Glutamatergic neuron (in vitro differentiated cells): ENCODE measurements around the gene COX18. TPM values are rescaled to one million over a fixed set of nuclear protein-coding genes. Genes with fewer than 3 reads are reported as not detected.
A peak's percentile ranks its signal among the peaks of the same experiment; 100 is the strongest.

Experiments
- DNase-seq: peaks from one replicate; pipeline ENCODE4 v3.0.0; 2022
- H3K27ac Mint-ChIP-seq: one replicate; pipeline ENCODE4 v1.8.0; 2020; ENCODE audit warnings: mild to moderate bottlenecking, mixed read lengths, inconsistent platforms; ENCODE audit not compliant: unreplicated experiment
- H3K27me3 Mint-ChIP-seq: one replicate; pipeline ENCODE4 v1.8.0; 2020; ENCODE audit warnings: mild to moderate bottlenecking, moderate library complexity, mixed read lengths, inconsistent platforms; ENCODE audit not compliant: unreplicated experiment
- H3K36me3 Mint-ChIP-seq: one replicate; pipeline ENCODE4 v1.8.0; 2020; ENCODE audit warnings: mild to moderate bottlenecking, mixed read lengths, inconsistent platforms; ENCODE audit not compliant: unreplicated experiment
- H3K4me1 Mint-ChIP-seq: one replicate; pipeline ENCODE4 v1.8.0; 2020; ENCODE audit warnings: mild to moderate bottlenecking, low read depth, mixed read lengths, inconsistent platforms; ENCODE audit not compliant: unreplicated experiment
- H3K4me3 Mint-ChIP-seq: one replicate; pipeline ENCODE4 v1.8.0; 2020; ENCODE audit warnings: mild to moderate bottlenecking, mixed read lengths, inconsistent platforms; ENCODE audit not compliant: unreplicated experiment
- H3K9me3 Mint-ChIP-seq: one replicate; pipeline ENCODE4 v1.8.0; 2020; ENCODE audit warnings: mild to moderate bottlenecking, moderate library complexity, mixed read lengths, inconsistent platforms; ENCODE audit not compliant: unreplicated experiment
- long read RNA-seq: library from polyadenylated mRNA; unstranded; transcript quantifications from one replicate; pipeline ENCODE4 v2.0.0, GENCODE V29; 2020; ENCODE audit not compliant: unreplicated experiment
- total RNA-seq: library from RNA; stranded (reverse); fragmentation: NEBNext Ultra II Directional; extraction: Animal tissue kit (Norgen Biotek cat#: 25700); gene quantifications from one replicate; pipeline ENCODE4 v1.2.1, GENCODE V29; 2021; ENCODE audit not compliant: unreplicated experiment
- TF ChIP-seq, protein P1 (sequence below): fragments of 200-600 bp; sonication (generic); IDR thresholded peaks from one replicate; pipeline ENCODE4 v1.5.0; 2021; ENCODE audit not compliant: partially characterized antibody, unreplicated experiment

Gene COX18, protein sequence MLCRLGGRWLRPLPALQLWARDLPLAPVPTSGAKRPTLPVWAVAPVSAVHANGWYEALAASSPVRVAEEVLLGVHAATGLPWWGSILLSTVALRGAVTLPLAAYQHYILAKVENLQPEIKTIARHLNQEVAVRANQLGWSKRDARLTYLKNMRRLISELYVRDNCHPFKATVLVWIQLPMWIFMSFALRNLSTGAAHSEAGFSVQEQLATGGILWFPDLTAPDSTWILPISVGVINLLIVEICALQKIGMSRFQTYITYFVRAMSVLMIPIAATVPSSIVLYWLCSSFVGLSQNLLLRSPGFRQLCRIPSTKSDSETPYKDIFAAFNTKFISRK
- 20.2 TPM for total RNA-seq
- long read RNA-seq, partial matches to known transcripts: 1 of 2 reads
- long read RNA-seq, other reads (novel, unspliced or antisense): 1 of 2 reads

DNA sequence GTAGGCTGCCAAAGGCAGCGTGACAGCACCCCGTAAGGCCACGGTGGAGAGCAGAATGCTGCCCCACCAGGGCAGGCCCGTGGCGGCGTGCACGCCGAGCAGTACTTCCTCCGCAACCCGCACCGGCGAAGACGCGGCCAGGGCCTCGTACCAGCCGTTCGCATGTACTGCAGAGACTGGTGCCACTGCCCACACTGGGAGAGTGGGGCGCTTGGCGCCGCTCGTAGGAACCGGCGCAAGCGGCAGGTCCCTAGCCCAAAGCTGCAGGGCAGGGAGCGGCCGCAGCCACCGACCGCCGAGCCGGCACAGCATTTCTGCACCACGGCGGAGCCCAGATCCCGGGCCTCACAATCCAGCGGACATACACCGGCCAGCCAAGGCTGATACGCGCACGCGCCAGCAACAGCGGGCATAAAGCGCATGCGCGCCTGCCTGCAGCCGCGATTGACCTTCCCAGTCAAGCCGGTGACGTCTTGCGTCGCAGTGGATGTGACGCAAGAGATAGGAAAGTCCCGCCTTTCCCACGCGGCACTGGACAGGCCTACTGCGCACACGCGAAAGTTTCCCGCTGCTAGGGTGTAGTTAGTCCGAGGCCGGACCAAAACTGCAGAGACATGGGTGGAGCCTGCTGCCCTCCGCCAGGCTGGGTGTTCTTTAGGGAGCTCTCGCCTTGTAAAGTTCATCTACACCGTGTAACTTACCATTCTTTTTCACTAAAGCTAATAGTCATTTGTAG lies at the start of gene COX18:
Gene COX18, minus strand, starts transcription at position 379 of the 736 bp plus-strand sequence. Its CDS starts 67 bp downstream, at position 312.
- H3K27me3 Mint-ChIP-seq: peaks cover 3% of the 10 kb centered on the region
- TF ChIP-seq, protein P1, sequence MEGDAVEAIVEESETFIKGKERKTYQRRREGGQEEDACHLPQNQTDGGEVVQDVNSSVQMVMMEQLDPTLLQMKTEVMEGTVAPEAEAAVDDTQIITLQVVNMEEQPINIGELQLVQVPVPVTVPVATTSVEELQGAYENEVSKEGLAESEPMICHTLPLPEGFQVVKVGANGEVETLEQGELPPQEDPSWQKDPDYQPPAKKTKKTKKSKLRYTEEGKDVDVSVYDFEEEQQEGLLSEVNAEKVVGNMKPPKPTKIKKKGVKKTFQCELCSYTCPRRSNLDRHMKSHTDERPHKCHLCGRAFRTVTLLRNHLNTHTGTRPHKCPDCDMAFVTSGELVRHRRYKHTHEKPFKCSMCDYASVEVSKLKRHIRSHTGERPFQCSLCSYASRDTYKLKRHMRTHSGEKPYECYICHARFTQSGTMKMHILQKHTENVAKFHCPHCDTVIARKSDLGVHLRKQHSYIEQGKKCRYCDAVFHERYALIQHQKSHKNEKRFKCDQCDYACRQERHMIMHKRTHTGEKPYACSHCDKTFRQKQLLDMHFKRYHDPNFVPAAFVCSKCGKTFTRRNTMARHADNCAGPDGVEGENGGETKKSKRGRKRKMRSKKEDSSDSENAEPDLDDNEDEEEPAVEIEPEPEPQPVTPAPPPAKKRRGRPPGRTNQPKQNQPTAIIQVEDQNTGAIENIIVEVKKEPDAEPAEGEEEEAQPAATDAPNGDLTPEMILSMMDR: no peak
- peak within 1 kb of the TSS; percentile 99 for H3K27ac Mint-ChIP-seq
- peak; percentile 97 for DNase-seq
- peaks cover 12% of the 10 kb centered on the region for H3K4me1 Mint-ChIP-seq
- H3K4me3 Mint-ChIP-seq: peak within 1 kb of the TSS; percentile 98
- no peaks in the 10 kb centered on the region for H3K36me3 Mint-ChIP-seq
- peaks cover 7% of the 10 kb centered on the region for H3K9me3 Mint-ChIP-seq

DNA sequence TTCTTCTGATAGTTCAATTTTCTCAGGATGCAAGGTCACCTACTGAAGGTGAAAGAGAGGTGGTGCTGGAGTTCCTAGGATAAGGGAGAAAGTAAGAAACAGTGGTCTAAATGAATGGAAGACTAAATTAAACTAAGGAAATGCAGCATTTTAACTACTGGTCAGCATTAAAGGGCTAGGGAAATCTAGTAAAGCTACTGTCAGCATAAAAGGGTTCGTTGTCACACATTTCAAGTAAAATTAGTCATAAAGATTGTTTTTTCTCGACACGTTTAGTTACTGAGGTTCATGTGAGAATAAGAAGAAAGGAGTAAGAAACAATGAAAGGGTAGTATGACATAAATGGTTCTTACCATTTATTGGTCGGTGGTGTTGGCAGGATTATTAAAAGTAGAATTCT lies 40.0 kb upstream of the COX18 start:
- Mint-ChIP-seq H3K9me3 (no peaks in the 10 kb centered on the region), H3K27me3 (no peaks in the 10 kb centered on the region), H3K27ac (no peak overlapping the region), H3K4me1 (peaks cover 1% of the 10 kb centered on the region), H3K36me3 (no peaks in the 10 kb centered on the region), H3K4me3 (no peak overlapping the region)
- TF ChIP-seq, protein P1: no peak
- no peak for DNase-seq

DNA sequence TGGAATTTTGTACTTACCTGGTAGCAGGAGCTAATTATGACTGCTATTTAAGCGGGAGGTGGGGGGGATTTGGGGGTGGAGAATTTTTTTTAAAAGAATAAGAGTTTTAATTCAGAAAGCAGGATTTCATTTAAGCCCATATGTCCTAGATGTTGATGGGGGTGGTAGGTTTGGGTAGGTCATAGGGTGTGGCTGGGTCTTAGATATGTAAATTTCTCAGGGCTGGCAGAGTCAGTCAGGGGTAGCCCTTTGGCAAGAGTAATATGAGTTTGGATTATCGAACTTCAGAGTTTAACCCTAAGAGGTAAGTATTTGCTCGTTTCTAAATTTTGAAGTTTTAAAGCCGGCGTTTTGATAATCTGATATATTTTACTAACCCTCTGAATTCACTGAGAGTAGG lies 35.2 kb upstream of the COX18 start:
- Mint-ChIP-seq H3K4me3 (no peak overlapping the region), H3K36me3 (no peaks in the 10 kb centered on the region), H3K4me1 (peaks cover 1% of the 10 kb centered on the region), H3K27me3 (no peaks in the 10 kb centered on the region), H3K9me3 (peaks cover 1% of the 10 kb centered on the region), H3K27ac (no peak overlapping the region)
- TF ChIP-seq, protein P1: no peak
- no peak for DNase-seq

DNA sequence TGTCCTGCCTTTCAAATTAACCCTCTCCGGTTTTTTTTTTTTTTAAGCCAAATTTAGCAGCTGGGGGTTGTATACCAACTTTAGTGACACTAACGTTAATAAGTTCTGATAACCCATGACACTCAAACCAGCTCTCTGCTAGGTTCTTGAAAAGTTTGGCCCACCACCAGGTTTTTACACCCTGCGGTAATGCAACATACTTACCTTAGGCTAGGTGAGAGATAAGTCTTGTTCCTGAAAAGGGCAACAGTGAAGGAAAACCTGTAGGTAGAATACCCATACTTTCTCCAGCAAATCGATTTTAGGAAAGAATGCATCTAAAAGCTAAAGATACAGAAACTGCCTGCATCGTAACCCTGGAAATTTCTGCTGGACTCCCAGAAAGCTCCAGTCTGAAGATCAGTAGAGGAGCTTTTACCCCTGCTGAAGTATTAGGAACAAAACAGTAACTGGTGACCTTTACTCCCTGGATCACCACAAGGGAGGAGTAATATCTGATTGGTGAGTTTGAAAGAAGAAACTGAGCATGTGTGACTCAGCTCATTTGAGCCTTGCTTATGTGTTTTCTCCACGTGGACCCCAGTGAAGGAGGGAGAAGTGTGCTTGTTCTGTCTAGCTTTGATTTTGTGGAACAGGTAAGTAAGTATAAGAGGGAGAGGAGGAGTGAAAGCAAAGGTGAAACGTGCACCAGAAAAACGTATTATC lies 34.4 kb upstream of the COX18 start:
- no peaks in the 10 kb centered on the region for H3K27me3 Mint-ChIP-seq
- TF ChIP-seq, protein P1: no peak
- H3K27ac Mint-ChIP-seq: no peak overlapping the region

More for the DNA sequence above, 34.4 kb upstream of the COX18 start:
- peaks cover 4% of the 10 kb centered on the region for H3K9me3 Mint-ChIP-seq
- no peak for DNase-seq
- H3K36me3 Mint-ChIP-seq: no peaks in the 10 kb centered on the region
- peaks cover 1% of the 10 kb centered on the region for H3K4me1 Mint-ChIP-seq
- no peak overlapping the region for H3K4me3 Mint-ChIP-seq
